Activated T-cell treated with anti-CD3 and anti-CD28 coated beads, Interleukin-2, amount 50 U/mL, for 4 hours (primary cell): Measurements from ENCODE around the gene RFX2. TPM values are rescaled to one million over a fixed set of nuclear protein-coding genes. Genes with fewer than 3 reads are reported as not detected.
"Not testable (repeated sequence)": the region's sequence is repeated elsewhere in the genome, so short reads cannot be mapped to it uniquely, and the experiment has no call there.

ENCODE experiments used
- ATAC-seq, 2 donors: fragments of 200-7000 bp; cut with Tn5 transposase; one replicate each; pipeline ENCODE4 v1.10.0; 2021
- DNase-seq: peaks from one replicate; pipeline ENCODE4 v3.0.0-alpha.2; 2020
- H3K27me3 Mint-ChIP-seq: one replicate; pipeline ENCODE4 v1.8.0; 2021; ENCODE audit warnings: low read depth, mixed read lengths
- H3K36me3 Mint-ChIP-seq: one replicate; pipeline ENCODE4 v1.8.0; 2022; ENCODE audit warnings: mixed read lengths; ENCODE audit not compliant: insufficient read depth
- H3K4me1 Mint-ChIP-seq: one replicate; pipeline ENCODE4 v1.8.0; 2021; ENCODE audit warnings: low read depth, mixed read lengths
- H3K4me3 Mint-ChIP-seq: one replicate; pipeline ENCODE4 v1.8.0; 2021; ENCODE audit warnings: mild to moderate bottlenecking, moderate library complexity, mixed read lengths
- H3K9me3 Mint-ChIP-seq: one replicate; pipeline ENCODE4 v1.8.0; 2021; ENCODE audit warnings: mixed read lengths
- total RNA-seq, 3 donors: library from RNA; stranded (reverse); gene quantifications; one replicate each; pipeline ENCODE4 v1.2.1, GENCODE V29; 2021

The RFX2 gene
- total RNA-seq, 3 donors from 2014 or later, result 4.0 to 5.1 (median 4.0) TPM

- no peak for DNase-seq
- H3K27me3 Mint-ChIP-seq, result no peaks in the 10 kb centered on the region
- H3K9me3 Mint-ChIP-seq, result no peaks in the 10 kb centered on the region
- H3K4me3 Mint-ChIP-seq, result no peak overlapping the region
- ATAC-seq, result no peak
- H3K36me3 Mint-ChIP-seq, result no peaks in the 10 kb centered on the region
- no peaks in the 10 kb centered on the region for H3K4me1 Mint-ChIP-seq
Measured at GRCh38 chr19:6076291-6076665, 34.0 kb downstream of the RFX2 start.

GRCh38 chr19:6074709-6075403 lies 35.4 kb downstream of the RFX2 start:
- H3K4me3 Mint-ChIP-seq, result no peak overlapping the region
- no peaks in the 10 kb centered on the region for H3K27me3 Mint-ChIP-seq
- ATAC-seq, result no peak
- DNase-seq, result no peak
- H3K36me3 Mint-ChIP-seq, result no peaks in the 10 kb centered on the region
- no peaks in the 10 kb centered on the region for H3K4me1 Mint-ChIP-seq
- H3K9me3 Mint-ChIP-seq, result no peaks in the 10 kb centered on the region

- no peak for ATAC-seq
- H3K27me3 Mint-ChIP-seq, result no peaks in the 10 kb centered on the region
Measured at GRCh38 chr19:6073858-6074708, 36.2 kb downstream of the RFX2 start.

GRCh38 chr19:6073233-6073632 lies 37.1 kb downstream of the RFX2 start:
- ATAC-seq, H3K4me3 Mint-ChIP-seq, H3K4me1 Mint-ChIP-seq, DNase-seq, H3K9me3 Mint-ChIP-seq, H3K36me3 Mint-ChIP-seq, H3K27me3 Mint-ChIP-seq: not testable (repeated sequence)

More at GRCh38 chr19:6073858-6074708, 36.2 kb downstream of the RFX2 start:
- Mint-ChIP-seq H3K9me3 (no peaks in the 10 kb centered on the region), H3K4me3 (no peak overlapping the region), H3K36me3 (no peaks in the 10 kb centered on the region), H3K4me1 (peaks cover 3% of the 10 kb centered on the region)
- DNase-seq, result no peak

- DNase-seq, result no peak
- ATAC-seq, result no peak
- no peaks in the 10 kb centered on the region for H3K36me3 Mint-ChIP-seq
- no peak overlapping the region for H3K4me3 Mint-ChIP-seq
- peaks cover 12% of the 10 kb centered on the region for H3K4me1 Mint-ChIP-seq
- no peaks in the 10 kb centered on the region for H3K27me3 Mint-ChIP-seq
- no peaks in the 10 kb centered on the region for H3K9me3 Mint-ChIP-seq
Measured at GRCh38 chr19:6071875-6072274, 38.4 kb downstream of the RFX2 start.

- Mint-ChIP-seq H3K36me3 (no peaks in the 10 kb centered on the region), H3K4me1 (peaks cover 21% of the 10 kb centered on the region), H3K27me3 (no peaks in the 10 kb centered on the region), H3K9me3 (no peaks in the 10 kb centered on the region), H3K4me3 (no peak overlapping the region)
- ATAC-seq, result no peak
- no peak for DNase-seq
Measured at GRCh38 chr19:6070720-6071485, 39.4 kb downstream of the RFX2 start.

- peaks cover 3% of the 10 kb centered on the region for H3K27me3 Mint-ChIP-seq
- ATAC-seq (no peak), DNase-seq (no peak)
- H3K9me3 Mint-ChIP-seq, result no peaks in the 10 kb centered on the region
- H3K4me1 Mint-ChIP-seq, result peaks cover 26% of the 10 kb centered on the region
- no peaks in the 10 kb centered on the region for H3K36me3 Mint-ChIP-seq
- H3K4me3 Mint-ChIP-seq, result no peak overlapping the region
Measured at GRCh38 chr19:6070207-6070681, 40.1 kb downstream of the RFX2 start.

- Mint-ChIP-seq H3K36me3 (no peaks in the 10 kb centered on the region), H3K4me3 (no peak overlapping the region), H3K27me3 (peaks cover 7% of the 10 kb centered on the region), H3K4me1 (peaks cover 34% of the 10 kb centered on the region), H3K9me3 (no peaks in the 10 kb centered on the region)
- ATAC-seq, result peak in 1 of 2 donors; percentile 17
- no peak for DNase-seq
Measured at GRCh38 chr19:6069268-6069791, 41.0 kb downstream of the RFX2 start.

- Mint-ChIP-seq H3K27me3 (peaks cover 7% of the 10 kb centered on the region), H3K36me3 (no peaks in the 10 kb centered on the region), H3K9me3 (no peaks in the 10 kb centered on the region), H3K4me1 (peaks cover 36% of the 10 kb centered on the region), H3K4me3 (no peak overlapping the region)
- ATAC-seq, result no peak
- no peak for DNase-seq
Measured at GRCh38 chr19:6068711-6069110, 41.6 kb downstream of the RFX2 start.

- H3K27me3 Mint-ChIP-seq, result peaks cover 9% of the 10 kb centered on the region
- peaks cover 36% of the 10 kb centered on the region for H3K4me1 Mint-ChIP-seq
- no peaks in the 10 kb centered on the region for H3K9me3 Mint-ChIP-seq
- DNase-seq (no peak), ATAC-seq (no peak)
- no peaks in the 10 kb centered on the region for H3K36me3 Mint-ChIP-seq
- H3K4me3 Mint-ChIP-seq, result no peak overlapping the region
Measured at GRCh38 chr19:6067975-6068374, 42.3 kb downstream of the RFX2 start.

- Mint-ChIP-seq H3K4me3 (no peak overlapping the region), H3K36me3 (no peaks in the 10 kb centered on the region), H3K4me1 (peaks cover 44% of the 10 kb centered on the region), H3K27me3 (peaks cover 13% of the 10 kb centered on the region), H3K9me3 (no peaks in the 10 kb centered on the region)
- ATAC-seq, result no peak
- no peak for DNase-seq
Measured at GRCh38 chr19:6066661-6067646, 43.3 kb downstream of the RFX2 start.

- H3K4me1 Mint-ChIP-seq, result peaks cover 55% of the 10 kb centered on the region
- ATAC-seq, result peak; percentile 67 to 80
Measured at GRCh38 chr19:6065685-6066374, 44.5 kb downstream of the RFX2 start.

More at GRCh38 chr19:6065685-6066374, 44.5 kb downstream of the RFX2 start:
- Mint-ChIP-seq H3K9me3 (no peaks in the 10 kb centered on the region), H3K4me3 (peak overlapping the region; percentile 11), H3K36me3 (no peaks in the 10 kb centered on the region), H3K27me3 (peaks cover 13% of the 10 kb centered on the region)
- DNase-seq, result peak; percentile 59
